GM12865 (cell line): ENCODE measurements around the gene TFAP2B.

Experiments
- DNase-seq: peaks from one replicate; pipeline ENCODE4 v3.0.0; 2010; ENCODE audit warnings: low read depth
- H3K4me3 ChIP-seq: 2 replicates; pipeline ENCODE4 v1.5.1; 2011; ENCODE audit warnings: mild to moderate bottlenecking, low read depth, low read length, control low read depth
- CTCF ChIP-seq: IDR thresholded peaks from 2 replicates; pipeline ENCODE4 v1.5.1; 2011; ENCODE audit warnings: low read length, control low read depth, low read depth, inconsistent platforms; ENCODE audit not compliant: insufficient read depth; ENCODE audit errors: missing control alignments

TFAP2B gene

GRCh38 chr6:50884364-50884763 is 65.7 kb downstream of the TFAP2B start:
- H3K4me3 ChIP-seq: no peak overlapping the region
- DNase-seq: no peak
- no peak for TF ChIP-seq CTCF

GRCh38 chr6:50887112-50887511 is 68.4 kb downstream of the TFAP2B start:
- no peak for TF ChIP-seq CTCF
- no peak for DNase-seq
- no peak overlapping the region for H3K4me3 ChIP-seq

GRCh38 chr6:50889497-50889896 is 70.8 kb downstream of the TFAP2B start:
- no peak for TF ChIP-seq CTCF
- no peak overlapping the region for H3K4me3 ChIP-seq
- DNase-seq: no peak

GRCh38 chr6:50889935-50890334 is 71.3 kb downstream of the TFAP2B start:
- no peak for DNase-seq
- no peak for TF ChIP-seq CTCF

GRCh38 chr6:50890579-50890978 is 71.9 kb downstream of the TFAP2B start:
- no peak for TF ChIP-seq CTCF
- DNase-seq: no peak
- H3K4me3 ChIP-seq: no peak overlapping the region

More at GRCh38 chr6:50889935-50890334, 71.3 kb downstream of the TFAP2B start:
- no peak overlapping the region for H3K4me3 ChIP-seq

- TF ChIP-seq CTCF: no peak
- H3K4me3 ChIP-seq: no peak overlapping the region
- DNase-seq: no peak
These were observed 72.6 kb downstream of the TFAP2B start for GRCh38 chr6:50891290-50891689.
